Smooth muscle cell (in vitro differentiated cells): ENCODE measurements around the gene MTUS2. TPM values are rescaled to one million over a fixed set of nuclear protein-coding genes. Genes with fewer than 3 reads are reported as not detected.

Experiments used
- DNase-seq: peaks from one replicate; lab custom pipeline; 2025; ENCODE audit not compliant: unreplicated experiment; lab: John Stamatoyannopoulos, UW
- H2AFZ ChIP-seq: fragments of 200-600 bp; sonication (generic); 2 replicates; pipeline ENCODE4 v1.6.0; 2016; ENCODE audit warnings: antibody characterized with exemption, low read depth, mild to moderate bottlenecking
- H3F3A ChIP-seq: fragments of 200-600 bp; sonication (generic); 2 replicates; pipeline ENCODE4 v1.6.0; 2017; ENCODE audit warnings: antibody characterized with exemption, low read depth
- H3K27ac ChIP-seq: fragments of 200-600 bp; sonication (generic); 2 replicates; pipeline ENCODE4 v1.5.1; 2016; ENCODE audit warnings: low read depth, mild to moderate bottlenecking
- H3K27me3 ChIP-seq: fragments of 200-600 bp; sonication (generic); 2 replicates; pipeline ENCODE4 v1.6.1; 2016; ENCODE audit warnings: low read depth, mild to moderate bottlenecking
- H3K36me3 ChIP-seq: fragments of 200-600 bp; sonication (generic); 2 replicates; pipeline ENCODE4 v1.5.1; 2016; ENCODE audit warnings: low read depth
- H3K4me1 ChIP-seq: fragments of 200-600 bp; sonication (generic); 2 replicates; pipeline ENCODE4 v1.5.1; 2016; ENCODE audit warnings: low read depth
- H3K4me2 ChIP-seq: fragments of 200-600 bp; sonication (generic); 2 replicates; pipeline ENCODE4 v1.6.0; 2016; ENCODE audit warnings: mild to moderate bottlenecking
- H3K4me3 ChIP-seq: fragments of 200-600 bp; sonication (generic); 2 replicates; pipeline ENCODE4 v1.5.1; 2016; ENCODE audit warnings: mild to moderate bottlenecking
- H3K79me2 ChIP-seq: fragments of 200-600 bp; sonication (generic); 2 replicates; pipeline ENCODE4 v1.6.0; 2016; ENCODE audit warnings: low read depth, mild to moderate bottlenecking
- H3K9ac ChIP-seq: fragments of 200-600 bp; sonication (generic); 2 replicates; pipeline ENCODE4 v1.6.0; 2016; ENCODE audit warnings: low read depth
- H3K9me3 ChIP-seq: fragments of 200-600 bp; sonication (generic); replicated peaks from 2 replicates; pipeline ENCODE4 v1.5.1; 2016; ENCODE audit warnings: low read depth
- H4K20me1 ChIP-seq: fragments of 200-600 bp; sonication (generic); 2 replicates; pipeline ENCODE4 v1.6.0; 2016; ENCODE audit warnings: low read depth
- WGBS: methylation state at CpG from one replicate; pipeline ENCODE4 v1.1.7; 2016; ENCODE audit warnings: low lambda C conversion rate; 5-methylcytosine and 5-hydroxymethylcytosine counted together
- polyA plus RNA-seq: library from polyadenylated mRNA; unstranded; fragments of >200 nt; fragmentation: Nextera tagmentation; extraction: Ambion mirVana; gene quantifications from 2 replicates; pipeline ENCODE4 v1.2.1, GENCODE V29; 2016
- total RNA-seq: library from RNA; depleted of rRNA; stranded (reverse); fragments of >200 nt; gene quantifications from 2 replicates; pipeline ENCODE4 v1.2.3, GENCODE V29; 2014
- TF ChIP-seq, protein P1 (sequence below): fragments of 200-600 bp; sonication (generic); IDR thresholded peaks from 2 replicates; pipeline ENCODE4 v1.5.1; 2017; ENCODE audit warnings: borderline replicate concordance, mild to moderate bottlenecking, antibody characterized with exemption; ENCODE audit not compliant: insufficient read depth, poor library complexity, severe bottlenecking

MTUS2 gene
- total and polyA plus RNA-seq, 2 experiments from 2014 or later = 0.06 to 0.63 TPM

DNA sequence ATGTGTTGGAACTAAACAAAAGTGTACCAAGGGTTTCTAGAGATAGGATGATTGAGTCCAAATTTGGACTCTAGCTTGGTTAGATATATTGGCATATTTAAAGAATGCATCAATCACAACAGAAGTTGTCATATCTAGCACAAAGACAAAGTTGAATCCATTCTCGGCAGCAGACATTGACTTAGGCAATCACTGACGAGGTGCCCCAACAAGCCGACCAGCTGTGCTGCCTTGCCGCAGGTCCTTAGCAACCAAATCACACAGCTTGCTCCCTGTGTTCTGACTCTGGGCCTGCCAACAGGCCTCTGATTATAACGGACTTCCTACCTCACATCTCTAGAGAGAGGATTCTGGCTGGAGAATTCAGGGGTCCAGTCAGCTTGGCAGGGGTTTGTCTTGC lies 208.7 kb downstream of the MTUS2 start:
- Histone ChIP-seq H3F3A (no peaks in the 10 kb centered on the region), H3K36me3 (no peaks in the 10 kb centered on the region), H3K79me2 (no peaks in the 10 kb centered on the region), H3K9me3 (no peaks in the 10 kb centered on the region), H3K4me2 (no peak overlapping the region), H4K20me1 (no peaks in the 10 kb centered on the region), H3K9ac (no peak overlapping the region), H2AFZ (no peak overlapping the region), H3K27me3 (no peaks in the 10 kb centered on the region), H3K27ac (no peak overlapping the region), H3K4me3 (no peak overlapping the region), H3K4me1 (no peaks in the 10 kb centered on the region)
- DNase-seq = no peak
- WGBS = 93% methylated on average over 5 of the region's 5 CpGs
- TF ChIP-seq, protein P1, sequence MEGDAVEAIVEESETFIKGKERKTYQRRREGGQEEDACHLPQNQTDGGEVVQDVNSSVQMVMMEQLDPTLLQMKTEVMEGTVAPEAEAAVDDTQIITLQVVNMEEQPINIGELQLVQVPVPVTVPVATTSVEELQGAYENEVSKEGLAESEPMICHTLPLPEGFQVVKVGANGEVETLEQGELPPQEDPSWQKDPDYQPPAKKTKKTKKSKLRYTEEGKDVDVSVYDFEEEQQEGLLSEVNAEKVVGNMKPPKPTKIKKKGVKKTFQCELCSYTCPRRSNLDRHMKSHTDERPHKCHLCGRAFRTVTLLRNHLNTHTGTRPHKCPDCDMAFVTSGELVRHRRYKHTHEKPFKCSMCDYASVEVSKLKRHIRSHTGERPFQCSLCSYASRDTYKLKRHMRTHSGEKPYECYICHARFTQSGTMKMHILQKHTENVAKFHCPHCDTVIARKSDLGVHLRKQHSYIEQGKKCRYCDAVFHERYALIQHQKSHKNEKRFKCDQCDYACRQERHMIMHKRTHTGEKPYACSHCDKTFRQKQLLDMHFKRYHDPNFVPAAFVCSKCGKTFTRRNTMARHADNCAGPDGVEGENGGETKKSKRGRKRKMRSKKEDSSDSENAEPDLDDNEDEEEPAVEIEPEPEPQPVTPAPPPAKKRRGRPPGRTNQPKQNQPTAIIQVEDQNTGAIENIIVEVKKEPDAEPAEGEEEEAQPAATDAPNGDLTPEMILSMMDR = no peak

DNA sequence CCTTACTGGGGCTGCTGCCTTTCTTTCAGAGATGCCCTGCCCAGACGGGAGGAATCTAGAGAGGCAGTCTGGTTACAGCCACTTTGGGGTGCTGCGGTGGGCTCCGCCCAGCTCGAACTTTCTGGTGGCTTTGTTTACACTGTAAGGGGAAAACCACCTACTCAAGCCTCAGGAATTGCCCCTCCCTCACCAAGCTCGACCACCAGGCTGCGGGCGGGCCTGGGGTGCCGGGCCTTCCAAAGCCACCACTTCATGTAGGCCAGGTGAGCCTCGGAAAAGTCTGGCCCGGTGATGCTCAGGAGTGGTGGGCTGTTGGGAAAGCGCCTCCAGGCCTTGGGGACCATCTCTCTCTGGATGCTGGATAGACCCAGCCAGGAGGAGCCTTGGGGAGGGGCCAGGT lies 218.6 kb downstream of the MTUS2 start:
- Histone ChIP-seq H3K4me1 (no peaks in the 10 kb centered on the region), H3K4me2 (no peak overlapping the region), H3K27ac (no peak overlapping the region), H3K36me3 (no peaks in the 10 kb centered on the region), H3K79me2 (no peaks in the 10 kb centered on the region), H3F3A (no peaks in the 10 kb centered on the region), H4K20me1 (no peaks in the 10 kb centered on the region), H2AFZ (no peak overlapping the region), H3K9ac (no peak overlapping the region), H3K27me3 (no peaks in the 10 kb centered on the region), H3K9me3 (no peaks in the 10 kb centered on the region), H3K4me3 (no peak overlapping the region)
- no peak for DNase-seq
- TF ChIP-seq, protein P1 = no peak
- WGBS = 91% methylated on average over 11 of the region's 11 CpGs

DNA sequence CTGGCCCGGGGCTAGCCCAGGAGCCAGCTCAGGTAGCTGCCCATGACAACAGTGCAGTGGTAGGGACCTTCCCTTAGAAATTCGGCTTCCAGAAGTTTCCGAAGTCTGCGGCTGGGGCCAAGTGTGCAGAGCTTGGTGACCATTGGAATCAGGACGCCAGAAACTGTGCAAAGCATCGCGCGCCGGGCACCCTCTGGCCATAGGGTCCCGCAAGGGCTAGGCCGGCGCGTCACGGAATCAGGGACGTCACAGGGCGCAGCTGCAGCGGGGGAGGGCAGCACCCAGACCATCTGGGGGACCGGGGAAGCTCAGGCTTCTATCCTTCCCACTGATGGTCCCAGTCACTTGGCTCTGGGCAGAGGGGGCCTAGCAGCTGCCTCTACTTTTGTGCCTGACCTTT lies 219.1 kb downstream of the MTUS2 start:
- Histone ChIP-seq H3K27me3 (no peaks in the 10 kb centered on the region), H3K27ac (no peak overlapping the region), H3F3A (no peaks in the 10 kb centered on the region), H3K4me1 (no peaks in the 10 kb centered on the region), H2AFZ (no peak overlapping the region), H3K4me2 (no peak overlapping the region), H3K79me2 (no peaks in the 10 kb centered on the region), H4K20me1 (no peaks in the 10 kb centered on the region), H3K4me3 (no peak overlapping the region), H3K36me3 (no peaks in the 10 kb centered on the region), H3K9me3 (no peaks in the 10 kb centered on the region), H3K9ac (no peak overlapping the region)
- 87% methylated on average over 18 of the region's 18 CpGs for WGBS
- DNase-seq = no peak
- TF ChIP-seq, protein P1 = no peak

DNA sequence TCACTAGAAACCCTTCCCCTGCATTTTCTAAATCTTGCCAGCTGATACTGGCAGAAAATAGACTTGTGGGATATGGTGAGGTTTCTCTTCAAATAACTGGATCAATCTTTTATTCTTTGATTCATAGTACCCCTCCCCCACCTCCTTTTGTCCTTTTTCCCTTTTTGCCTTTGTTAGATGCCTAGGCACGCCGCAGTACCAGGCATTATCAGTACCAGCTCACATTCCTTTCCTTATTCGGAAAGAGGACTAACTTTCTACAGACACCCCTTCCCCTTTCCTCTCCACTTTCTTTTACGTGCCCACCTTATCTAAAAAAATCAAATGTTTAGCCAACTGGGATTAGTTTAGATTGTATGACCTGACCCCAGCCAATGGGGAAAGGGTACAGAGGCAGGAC lies 226.4 kb downstream of the MTUS2 start:
- Histone ChIP-seq H3K27me3 (no peaks in the 10 kb centered on the region), H3F3A (no peaks in the 10 kb centered on the region), H4K20me1 (no peaks in the 10 kb centered on the region), H3K9me3 (no peaks in the 10 kb centered on the region), H3K4me1 (no peaks in the 10 kb centered on the region), H3K4me2 (no peak overlapping the region), H3K4me3 (no peak overlapping the region), H3K36me3 (no peaks in the 10 kb centered on the region), H3K79me2 (no peaks in the 10 kb centered on the region), H3K9ac (no peak overlapping the region), H2AFZ (no peak overlapping the region), H3K27ac (no peak overlapping the region)
- no peak for DNase-seq
- 25% methylated on average over 4 of the region's 4 CpGs for WGBS
- TF ChIP-seq, protein P1 = no peak
